Stomach (tissue), 9 donors: ENCODE measurements around the gene TESK2. TPM values are rescaled to one million over a fixed set of nuclear protein-coding genes. Genes with fewer than 3 reads are reported as not detected.

ENCODE experiments used
- DNase-seq, 2 donors: peaks; one replicate each; pipeline versions ENCODE4 v3.0.0 to v3.0.0-alpha.2; 2013 to 2019
- H3K27ac ChIP-seq, 5 donors: fragments of 200-600 bp in 4 of 5; sonication (generic) in 4 of 5; one replicate each; pipeline ENCODE4 v1.5.1; 2013 to 2019; ENCODE audit warnings: mild to moderate bottlenecking in 1 of 5, moderate library complexity in 1 of 5
- H3K27me3 ChIP-seq, 3 donors: fragments of 200-600 bp; sonication (generic); one replicate each; pipeline ENCODE4 v1.5.1; 2017 to 2019; ENCODE audit warnings: mixed run types in 1 of 3
- H3K36me3 ChIP-seq, 4 donors: fragments of 200-600 bp; sonication (generic); 1 replicate in 3 of 4; 2 replicates in 1 of 4; pipeline ENCODE4 v1.5.1; 2016 to 2019
- H3K4me1 ChIP-seq, 4 donors: fragments of 200-600 bp; sonication (generic); one replicate each; pipeline ENCODE4 v1.5.1; 2016 to 2019
- H3K4me3 ChIP-seq, 4 donors: fragments of 200-600 bp; sonication (generic) in 3 of 4; one replicate each; pipeline ENCODE4 v1.5.1; 2016 to 2019; ENCODE audit warnings: mild to moderate bottlenecking in 1 of 4
- H3K9me3 ChIP-seq, 4 donors: fragments of 200-600 bp; sonication (generic); one replicate each; pipeline ENCODE4 v1.5.1; 2016 to 2019
- EP300 ChIP-seq: sonication (generic); formaldehyde crosslinking; IDR thresholded peaks from one replicate; pipeline ENCODE4 v1.6.1; 2017; ENCODE audit warnings: antibody characterized with exemption
- POLR2A ChIP-seq, 4 donors: fragments of 450-650 bp; IDR thresholded peaks; one replicate each; pipeline ENCODE4 v1.6.1; 2016; ENCODE audit warnings: antibody characterized with exemption in 4 of 4, control low read depth in 2 of 4, mild to moderate bottlenecking in 1 of 4, moderate library complexity in 1 of 4
- POLR2AphosphoS5 ChIP-seq, 3 donors: sonication (generic); formaldehyde crosslinking; IDR thresholded peaks; one replicate each; pipeline ENCODE4 v1.6.1; 2016; ENCODE audit warnings: antibody characterized with exemption in 3 of 3
- WGBS, 5 donors: extraction: QIAGEN DNeasy Blood & Tissue Kit in 3 of 5; methylation state at CpG; one replicate each; pipeline versions ENCODE4 v1.1.5 to v1.1.7; 2013 to 2018; 5-methylcytosine and 5-hydroxymethylcytosine counted together
- intact Hi-C: fragments of 100-400 bp; cut with DNase I; formaldehyde crosslinking; loops from one replicate; pipeline ENCODE4 v1.15.1; 2023; ENCODE audit warnings: low total_unique reads
- polyA plus RNA-seq, 3 donors: library from polyadenylated mRNA; stranded (reverse); fragments of 200-250 nt; gene quantifications; one replicate each; pipeline ENCODE4 v1.2.3, GENCODE V29; 2013
- total RNA-seq, 5 donors: library from RNA; depleted of rRNA; stranded (reverse); fragments of >200 nt; gene quantifications; one replicate each; pipeline versions ENCODE4 v1.1.0 to v1.2.3, GENCODE V29; 2014 to 2016
- TF ChIP-seq, protein P1 (sequence below), 7 experiments: fragments of 450-650 bp in 4 of 7; fragments of 200-600 bp in 3 of 7; sonication (generic) in 3 of 7; IDR thresholded peaks; one replicate each; pipeline ENCODE4 v1.5.1; 2016 to 2019; ENCODE audit warnings: antibody characterized with exemption in 7 of 7, control low read depth in 2 of 7, mild to moderate bottlenecking in 1 of 7
- donor health status: healthy with polysubstance abuse.
- donor health status: Bipolar disorder and iron deficiency.
- donor health status: healthy.

Gene TESK2
- total and polyA plus RNA-seq, 8 donors = 2.8 to 11.2 (median 4.0) TPM; not detected in 1

DNA sequence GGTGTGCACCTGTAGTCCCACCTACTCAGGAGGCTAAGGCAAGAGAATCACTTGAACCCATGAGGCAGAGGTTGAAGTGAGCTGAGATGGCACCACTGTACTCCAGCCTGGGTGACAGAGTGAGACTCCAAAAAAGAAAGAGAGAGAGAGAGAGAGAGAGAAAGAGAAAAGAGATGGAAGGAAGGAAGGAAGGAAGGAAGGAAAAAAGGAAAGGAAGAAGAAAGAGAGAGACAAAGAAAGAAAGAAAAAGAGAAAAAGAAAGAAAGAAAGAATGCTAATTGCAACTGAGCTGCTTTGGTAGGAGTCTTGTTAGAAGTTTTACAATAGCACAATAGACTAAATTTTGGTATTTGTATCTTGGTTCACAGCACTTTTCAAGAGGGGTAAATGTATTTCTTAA lies 25.7 kb downstream of the TESK2 start:
- H3K4me3 ChIP-seq = no peak overlapping the region
- no peaks in the 10 kb centered on the region for H3K9me3 ChIP-seq
- TF ChIP-seq POLR2A (IDR thresholded peaks at IDR 0.05) = no peak
- TF ChIP-seq, protein P1, sequence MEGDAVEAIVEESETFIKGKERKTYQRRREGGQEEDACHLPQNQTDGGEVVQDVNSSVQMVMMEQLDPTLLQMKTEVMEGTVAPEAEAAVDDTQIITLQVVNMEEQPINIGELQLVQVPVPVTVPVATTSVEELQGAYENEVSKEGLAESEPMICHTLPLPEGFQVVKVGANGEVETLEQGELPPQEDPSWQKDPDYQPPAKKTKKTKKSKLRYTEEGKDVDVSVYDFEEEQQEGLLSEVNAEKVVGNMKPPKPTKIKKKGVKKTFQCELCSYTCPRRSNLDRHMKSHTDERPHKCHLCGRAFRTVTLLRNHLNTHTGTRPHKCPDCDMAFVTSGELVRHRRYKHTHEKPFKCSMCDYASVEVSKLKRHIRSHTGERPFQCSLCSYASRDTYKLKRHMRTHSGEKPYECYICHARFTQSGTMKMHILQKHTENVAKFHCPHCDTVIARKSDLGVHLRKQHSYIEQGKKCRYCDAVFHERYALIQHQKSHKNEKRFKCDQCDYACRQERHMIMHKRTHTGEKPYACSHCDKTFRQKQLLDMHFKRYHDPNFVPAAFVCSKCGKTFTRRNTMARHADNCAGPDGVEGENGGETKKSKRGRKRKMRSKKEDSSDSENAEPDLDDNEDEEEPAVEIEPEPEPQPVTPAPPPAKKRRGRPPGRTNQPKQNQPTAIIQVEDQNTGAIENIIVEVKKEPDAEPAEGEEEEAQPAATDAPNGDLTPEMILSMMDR (IDR thresholded peaks at IDR 0.05) = no peak
- TF ChIP-seq EP300 = no peak
- TF ChIP-seq POLR2AphosphoS5 (IDR thresholded peaks at IDR 0.05) = no peak

DNA sequence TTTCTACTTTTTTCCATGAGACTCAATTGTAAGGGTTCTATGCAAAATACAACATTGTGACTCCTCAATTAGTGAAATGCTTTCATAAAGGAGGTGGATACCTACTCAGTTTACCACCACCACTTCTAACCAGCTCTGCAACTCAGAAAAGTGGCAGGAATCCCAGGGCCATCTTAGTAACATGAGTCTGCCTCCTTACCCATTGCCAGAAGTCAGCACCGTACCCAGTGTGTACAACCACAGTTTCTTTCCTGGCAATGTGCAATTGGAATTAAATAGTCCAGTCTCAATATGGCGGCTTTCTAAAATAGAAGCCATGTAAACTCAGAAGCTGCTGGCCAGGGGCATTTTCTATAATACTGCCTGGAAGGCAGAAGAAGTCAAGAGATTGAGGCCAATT lies 32.1 kb downstream of the TESK2 start:
- DNase-seq = no peak
- Histone ChIP-seq H3K36me3 (no peaks in the 10 kb centered on the region), H3K4me3 (no peak overlapping the region), H3K27me3 (no peaks in the 10 kb centered on the region), H3K4me1 (peaks cover 0 to 20% (median 2%) of the 10 kb centered on the region in 4 donors), H3K27ac (no peak overlapping the region), H3K9me3 (no peaks in the 10 kb centered on the region)
- intact Hi-C loops = no loop called here
- TF ChIP-seq EP300 (no peak), POLR2AphosphoS5 (IDR thresholded peaks at IDR 0.05) (no peak), POLR2A (IDR thresholded peaks at IDR 0.05) (no peak)
- TF ChIP-seq, protein P1 (IDR thresholded peaks at IDR 0.05) = no peak
- WGBS, 5 donors = 88 to 95% (median 94%) methylated on average over 2 of the region's 2 CpGs

More for the DNA sequence above, 25.7 kb downstream of the TESK2 start:
- Histone ChIP-seq H3K27ac (no peak overlapping the region), H3K27me3 (no peaks in the 10 kb centered on the region), H3K36me3 (no peaks in the 10 kb centered on the region), H3K4me1 (no peaks in the 10 kb centered on the region)
- DNase-seq = no peak
- intact Hi-C loops = no loop called here

DNA sequence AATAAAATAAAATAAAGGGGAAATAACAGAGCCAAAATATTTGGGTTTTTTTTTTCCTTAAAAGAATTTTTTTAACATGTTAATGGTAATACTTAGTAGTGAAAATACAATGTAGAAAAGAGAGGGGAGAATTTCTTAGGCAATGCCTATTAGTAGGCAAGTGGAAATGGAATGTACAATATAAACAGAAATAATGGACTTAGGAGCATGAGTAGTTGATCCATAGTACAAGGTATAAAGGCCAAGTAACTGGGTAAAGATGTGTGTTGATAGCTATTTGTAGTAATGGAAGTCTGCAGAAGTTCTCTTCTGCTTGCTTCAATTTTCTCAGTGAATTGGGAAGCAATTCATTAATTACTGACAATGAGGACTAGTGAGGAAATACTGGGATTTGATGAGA lies 34.4 kb downstream of the TESK2 start:
- H3K4me3 ChIP-seq = no peak overlapping the region
- no peaks in the 10 kb centered on the region for H3K9me3 ChIP-seq
- no peak for DNase-seq
- TF ChIP-seq EP300 (no peak), POLR2AphosphoS5 (IDR thresholded peaks at IDR 0.05) (no peak)
- no peak overlapping the region for H3K27ac ChIP-seq
- H3K36me3 ChIP-seq = no peaks in the 10 kb centered on the region
- H3K27me3 ChIP-seq = no peaks in the 10 kb centered on the region
- intact Hi-C loops = no loop called here
- peaks cover 0 to 20% (median 2%) of the 10 kb centered on the region in 4 donors for H3K4me1 ChIP-seq

DNA sequence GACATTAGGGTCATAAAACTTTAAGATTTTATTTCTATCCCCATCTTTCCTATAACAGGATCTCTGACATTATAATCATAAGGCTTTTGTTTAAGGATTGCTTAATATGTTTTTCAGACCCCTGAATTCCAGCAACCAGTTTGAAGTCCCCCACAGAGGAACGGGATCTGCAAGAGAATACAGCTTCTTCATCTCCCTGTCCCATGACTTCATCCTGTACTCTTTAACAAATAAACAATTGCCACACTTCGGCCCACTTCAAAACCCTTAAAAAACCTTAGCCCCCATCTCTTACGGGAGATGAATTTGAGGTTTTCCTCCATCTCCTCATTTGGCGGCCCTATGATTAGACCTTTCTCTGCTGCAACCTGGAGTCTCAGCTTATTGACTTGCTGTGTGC lies 35.8 kb downstream of the TESK2 start:
- Histone ChIP-seq H3K9me3 (no peaks in the 10 kb centered on the region), H3K27ac (no peak overlapping the region), H3K4me3 (no peak overlapping the region), H3K36me3 (no peaks in the 10 kb centered on the region), H3K27me3 (no peaks in the 10 kb centered on the region), H3K4me1 (peaks cover 0 to 20% (median 2%) of the 10 kb centered on the region in 4 donors)
- TF ChIP-seq EP300 (no peak), POLR2A (IDR thresholded peaks at IDR 0.05) (no peak)
- TF ChIP-seq, protein P1 (IDR thresholded peaks at IDR 0.05) = no peak
- DNase-seq = no peak
- WGBS, 5 donors = 86 to 92% (median 90%) methylated on average over 4 of the region's 4 CpGs
- intact Hi-C loops = no loop called here

DNA sequence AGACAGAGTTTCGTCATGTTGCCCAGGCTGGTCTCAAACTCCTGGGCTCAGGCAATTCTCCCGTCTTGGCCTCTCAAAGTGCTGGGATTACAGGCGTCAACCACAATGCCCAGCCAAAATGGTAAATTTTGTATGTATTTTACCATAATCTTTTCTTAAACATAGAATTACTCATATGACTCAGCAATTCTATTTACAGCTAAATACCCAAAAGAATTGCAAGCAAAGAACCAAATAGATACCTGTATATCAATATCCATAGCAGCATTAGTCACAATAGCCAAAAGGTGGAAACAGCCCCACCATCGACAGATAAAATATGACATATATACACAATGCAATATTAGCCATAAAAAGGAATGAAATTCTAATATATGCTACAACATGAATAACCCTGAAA lies 36.5 kb downstream of the TESK2 start:
- TF ChIP-seq, protein P1 (IDR thresholded peaks at IDR 0.05) = no peak
- TF ChIP-seq POLR2AphosphoS5 (IDR thresholded peaks at IDR 0.05) = no peak
- no peak for TF ChIP-seq POLR2A (IDR thresholded peaks at IDR 0.05)
- TF ChIP-seq EP300 = no peak
- 86 to 92% (median 91%) methylated on average over 4 of the region's 4 CpGs for WGBS, 5 donors
- no peak overlapping the region for H3K27ac ChIP-seq
- peaks cover 0 to 20% (median 2%) of the 10 kb centered on the region in 4 donors for H3K4me1 ChIP-seq
- intact Hi-C loops = no loop called here
- H3K36me3 ChIP-seq = no peaks in the 10 kb centered on the region
- H3K9me3 ChIP-seq = no peaks in the 10 kb centered on the region
- no peaks in the 10 kb centered on the region for H3K27me3 ChIP-seq
- no peak overlapping the region for H3K4me3 ChIP-seq
- DNase-seq = no peak
